ENCODE data around the gene DCLRE1A.

GRCh38 chr10:113866551-113867394, 12.9 kb upstream of the DCLRE1A start:
- TF ChIP-seq JUNB (IDR thresholded peaks at IDR 0.05; ENCODE audit: unreplicated experiment) (no peak), NANOG (IDR thresholded peaks at IDR 0.05; ENCODE audit: borderline replicate concordance) (no peak), ZNF331 (CRISPR knock-in tag; IDR thresholded peaks at IDR 0.05; ENCODE audit: low read depth) (no peak), ZNF114 (CRISPR knock-in tag; IDR thresholded peaks at IDR 0.05) (no peak), POLR2AphosphoS5 (IDR thresholded peaks at IDR 0.05; ENCODE audit: low read depth) (no peak), STAT1 (IDR thresholded peaks at IDR 0.05; ENCODE audit: unreplicated experiment) (no peak), ETS1 (IDR thresholded peaks at IDR 0.05) (no peak), EZH2 (IDR thresholded peaks at IDR 0.05; ENCODE audit: low read depth, unreplicated experiment) (no peak), ZNF462 (CRISPR knock-in tag; IDR thresholded peaks at IDR 0.05) (no peak)
- TF ChIP-seq, protein P1, sequence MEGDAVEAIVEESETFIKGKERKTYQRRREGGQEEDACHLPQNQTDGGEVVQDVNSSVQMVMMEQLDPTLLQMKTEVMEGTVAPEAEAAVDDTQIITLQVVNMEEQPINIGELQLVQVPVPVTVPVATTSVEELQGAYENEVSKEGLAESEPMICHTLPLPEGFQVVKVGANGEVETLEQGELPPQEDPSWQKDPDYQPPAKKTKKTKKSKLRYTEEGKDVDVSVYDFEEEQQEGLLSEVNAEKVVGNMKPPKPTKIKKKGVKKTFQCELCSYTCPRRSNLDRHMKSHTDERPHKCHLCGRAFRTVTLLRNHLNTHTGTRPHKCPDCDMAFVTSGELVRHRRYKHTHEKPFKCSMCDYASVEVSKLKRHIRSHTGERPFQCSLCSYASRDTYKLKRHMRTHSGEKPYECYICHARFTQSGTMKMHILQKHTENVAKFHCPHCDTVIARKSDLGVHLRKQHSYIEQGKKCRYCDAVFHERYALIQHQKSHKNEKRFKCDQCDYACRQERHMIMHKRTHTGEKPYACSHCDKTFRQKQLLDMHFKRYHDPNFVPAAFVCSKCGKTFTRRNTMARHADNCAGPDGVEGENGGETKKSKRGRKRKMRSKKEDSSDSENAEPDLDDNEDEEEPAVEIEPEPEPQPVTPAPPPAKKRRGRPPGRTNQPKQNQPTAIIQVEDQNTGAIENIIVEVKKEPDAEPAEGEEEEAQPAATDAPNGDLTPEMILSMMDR (conservative IDR thresholded peaks at IDR 0.05; ENCODE audit: low read depth in 2 of 2), result no peak
- TF ChIP-seq, protein P2, sequence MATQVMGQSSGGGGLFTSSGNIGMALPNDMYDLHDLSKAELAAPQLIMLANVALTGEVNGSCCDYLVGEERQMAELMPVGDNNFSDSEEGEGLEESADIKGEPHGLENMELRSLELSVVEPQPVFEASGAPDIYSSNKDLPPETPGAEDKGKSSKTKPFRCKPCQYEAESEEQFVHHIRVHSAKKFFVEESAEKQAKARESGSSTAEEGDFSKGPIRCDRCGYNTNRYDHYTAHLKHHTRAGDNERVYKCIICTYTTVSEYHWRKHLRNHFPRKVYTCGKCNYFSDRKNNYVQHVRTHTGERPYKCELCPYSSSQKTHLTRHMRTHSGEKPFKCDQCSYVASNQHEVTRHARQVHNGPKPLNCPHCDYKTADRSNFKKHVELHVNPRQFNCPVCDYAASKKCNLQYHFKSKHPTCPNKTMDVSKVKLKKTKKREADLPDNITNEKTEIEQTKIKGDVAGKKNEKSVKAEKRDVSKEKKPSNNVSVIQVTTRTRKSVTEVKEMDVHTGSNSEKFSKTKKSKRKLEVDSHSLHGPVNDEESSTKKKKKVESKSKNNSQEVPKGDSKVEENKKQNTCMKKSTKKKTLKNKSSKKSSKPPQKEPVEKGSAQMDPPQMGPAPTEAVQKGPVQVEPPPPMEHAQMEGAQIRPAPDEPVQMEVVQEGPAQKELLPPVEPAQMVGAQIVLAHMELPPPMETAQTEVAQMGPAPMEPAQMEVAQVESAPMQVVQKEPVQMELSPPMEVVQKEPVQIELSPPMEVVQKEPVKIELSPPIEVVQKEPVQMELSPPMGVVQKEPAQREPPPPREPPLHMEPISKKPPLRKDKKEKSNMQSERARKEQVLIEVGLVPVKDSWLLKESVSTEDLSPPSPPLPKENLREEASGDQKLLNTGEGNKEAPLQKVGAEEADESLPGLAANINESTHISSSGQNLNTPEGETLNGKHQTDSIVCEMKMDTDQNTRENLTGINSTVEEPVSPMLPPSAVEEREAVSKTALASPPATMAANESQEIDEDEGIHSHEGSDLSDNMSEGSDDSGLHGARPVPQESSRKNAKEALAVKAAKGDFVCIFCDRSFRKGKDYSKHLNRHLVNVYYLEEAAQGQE (IDR thresholded peaks at IDR 0.05; ENCODE audit: unreplicated experiment), result no peak

Data from GM23338 (cell line).